GM12878 (cell line): ENCODE measurements around the gene BRAT1. TPM values are rescaled to one million over a fixed set of nuclear protein-coding genes. Genes with fewer than 3 reads are reported as not detected.

Experiments
- CBFB ChIP-seq: IDR thresholded peaks from 2 replicates; pipeline ENCODE4 v1.6.1; 2016; ENCODE audit warnings: antibody characterized with exemption, low read depth
- CBX5 ChIP-seq: sonication (generic); IDR thresholded peaks from 2 replicates; pipeline ENCODE4 v1.6.1; 2016; ENCODE audit warnings: low read depth, moderate library complexity, mild to moderate bottlenecking, inconsistent platforms
- DPF2 ChIP-seq: fragments of 450-650 bp; IDR thresholded peaks from 2 replicates; pipeline ENCODE4 v1.6.1; 2017; ENCODE audit warnings: mild to moderate bottlenecking
- E2F4 ChIP-seq: IDR thresholded peaks from 2 replicates; pipeline ENCODE4 v1.6.1; 2012; ENCODE audit warnings: low read depth, low read length, improper control_type of control experiment
- ETV6 ChIP-seq, 2 experiments: fragments of 450-650 bp in 1 of 2; IDR thresholded peaks in 1 of 2; conservative IDR thresholded peaks in 1 of 2; 2 replicates each; pipeline ENCODE4 v1.6.1; 2014; ENCODE audit warnings: antibody characterized with exemption in 1 of 2, borderline replicate concordance in 1 of 2, low read depth in 1 of 2, mild to moderate bottlenecking in 1 of 2, moderate library complexity in 1 of 2
- MEF2B ChIP-seq: fragments of 450-650 bp; IDR thresholded peaks from 2 replicates; pipeline ENCODE4 v1.6.1; 2018; ENCODE audit warnings: mild to moderate bottlenecking, moderate library complexity; ENCODE audit not compliant: partially characterized antibody, poor library complexity, severe bottlenecking
- MTA2 ChIP-seq: fragments of 450-650 bp; IDR thresholded peaks from 2 replicates; pipeline ENCODE4 v1.6.1; 2016; ENCODE audit warnings: low read depth, mild to moderate bottlenecking, moderate library complexity
- NBN ChIP-seq: fragments of 450-650 bp; IDR thresholded peaks from 2 replicates; pipeline ENCODE4 v1.6.1; 2016
- NFYB ChIP-seq: IDR thresholded peaks from 2 replicates; pipeline ENCODE4 v1.6.1; 2011; ENCODE audit warnings: low read depth, mild to moderate bottlenecking, low read length, improper control_type of control experiment, moderate library complexity; ENCODE audit not compliant: insufficient read depth
- NR2F1 ChIP-seq: fragments of 450-650 bp; conservative IDR thresholded peaks from 2 replicates; pipeline ENCODE4 v1.6.1; 2017; ENCODE audit warnings: mild to moderate bottlenecking
- POLR2A ChIP-seq: IDR thresholded peaks from 2 replicates; pipeline ENCODE4 v1.6.1; 2011; ENCODE audit warnings: low read depth, mild to moderate bottlenecking, low read length
- RELB ChIP-seq: fragments of 450-650 bp; IDR thresholded peaks from 2 replicates; pipeline ENCODE4 v1.6.1; 2017; ENCODE audit warnings: low read depth, mild to moderate bottlenecking, moderate library complexity
- REST ChIP-seq: IDR thresholded peaks from 2 replicates; pipeline ENCODE4 v1.6.1; 2012; ENCODE audit warnings: mild to moderate bottlenecking, low read depth, low read length
- RFX5 ChIP-seq: IDR thresholded peaks from 2 replicates; pipeline ENCODE4 v1.6.1; 2011; ENCODE audit warnings: low read depth, low read length, improper control_type of control experiment
- SMC3 ChIP-seq: IDR thresholded peaks from 2 replicates; pipeline ENCODE4 v1.6.1; 2011; ENCODE audit warnings: low read length, improper control_type of control experiment, borderline replicate concordance
- SP1 ChIP-seq: IDR thresholded peaks from one replicate; pipeline ENCODE4 v1.6.1; 2011; ENCODE audit warnings: low read depth, low read length
- TCF3 ChIP-seq: IDR thresholded peaks from 2 replicates; pipeline ENCODE4 v1.6.1; 2012; ENCODE audit warnings: low read depth, mild to moderate bottlenecking, low read length, borderline replicate concordance; ENCODE audit not compliant: insufficient read depth
- ZBED1 ChIP-seq: IDR thresholded peaks from 2 replicates; pipeline ENCODE4 v1.6.1; 2016; ENCODE audit warnings: borderline replicate concordance
- ZNF622 ChIP-seq: fragments of 450-650 bp; IDR thresholded peaks from 2 replicates; pipeline ENCODE4 v1.6.1; 2017; ENCODE audit warnings: mild to moderate bottlenecking, inconsistent platforms
- polyA plus RNA-seq, 11 experiments: library from polyadenylated mRNA; depleted of rRNA in 4 of 11; unstranded in 6 of 11; stranded (reverse) in 5 of 11; fragments of >200 nt; fragmentation: Nextera tagmentation in 4 of 11; fragmentation: Illumina TruSeq in 1 of 11; extraction: Ambion mirVana in 4 of 11; extraction: Trizol in 1 of 11; gene quantifications; 1 replicate in 1 of 11; 2 replicates in 10 of 11; pipeline versions ENCODE4 v1.2.1 to v1.2.3, GENCODE V29; 2011 to 2016; ENCODE audit warnings: inconsistent platforms in 2 of 11, missing spikeins in 2 of 11, low read depth in 1 of 11
- total RNA-seq, 4 experiments: library from RNA; depleted of rRNA in 3 of 4; stranded (reverse); fragments of >200 nt in 3 of 4; fragmentation: Illumina TruSeq in 1 of 4; extraction: Trizol in 1 of 4; gene quantifications; 2 replicates each; pipeline versions ENCODE4 v1.2.1 to v1.2.3, GENCODE V29; 2013 to 2021

BRAT1 gene
- total and polyA plus RNA-seq, 10 of the 15 experiments (the other 5 are each of a cell fraction or from before 2014, with no cell fraction given), result 0.13 to 53.3 (median 16.0) TPM

- TF ChIP-seq CBFB, result no peak
- TF ChIP-seq RELB, result no peak
- peak; percentile 64 for TF ChIP-seq NR2F1
- TF ChIP-seq RFX5, result no peak
- no peak for TF ChIP-seq SP1
- no peak for TF ChIP-seq SMC3
- no peak for TF ChIP-seq REST
- 0 out of 2 replicates have a peak, but pooled peaks have one; percentile 42 for TF ChIP-seq DPF2
- TF ChIP-seq NBN, result no peak
- no peak for TF ChIP-seq E2F4
- TF ChIP-seq ETV6 (conservative IDR thresholded peaks at IDR 0.05 in 1 of 2, IDR thresholded peaks at IDR 0.05 in 1 of 2; ENCODE audit: borderline replicate concordance in 1 of 2, low read depth in 1 of 2), result no peak
- TF ChIP-seq POLR2A, result peak; percentile 54; the same call in 1 of the 2 replicates
- no peak for TF ChIP-seq TCF3
- no peak for TF ChIP-seq CBX5
- no peak for TF ChIP-seq NFYB
- no peak for TF ChIP-seq ZNF622
- TF ChIP-seq MEF2B, result no peak
- TF ChIP-seq ZBED1, result no peak
- TF ChIP-seq MTA2, result no peak
- TF ChIP-seq, all 136 proteins: peak for 5
Observed at GRCh38 chr7:2510909-2511768, 44.2 kb downstream of the BRAT1 start (continued).
